GM18505 (cell line): ENCODE data around the gene SAP30L.

ENCODE experiments used
- ATAC-seq: cut with Tn5 transposase; IDR thresholded peaks from one replicate; pipeline ENCODE4 v1.9.1; 2021; ENCODE audit not compliant: unreplicated experiment
- POLR2A ChIP-seq: IDR thresholded peaks from 4 replicates; pipeline ENCODE4 v1.6.1; 2011; ENCODE audit warnings: borderline replicate concordance; ENCODE audit not compliant: insufficient read depth, insufficient read length; ENCODE audit errors: extremely low read depth

The SAP30L gene

DNA sequence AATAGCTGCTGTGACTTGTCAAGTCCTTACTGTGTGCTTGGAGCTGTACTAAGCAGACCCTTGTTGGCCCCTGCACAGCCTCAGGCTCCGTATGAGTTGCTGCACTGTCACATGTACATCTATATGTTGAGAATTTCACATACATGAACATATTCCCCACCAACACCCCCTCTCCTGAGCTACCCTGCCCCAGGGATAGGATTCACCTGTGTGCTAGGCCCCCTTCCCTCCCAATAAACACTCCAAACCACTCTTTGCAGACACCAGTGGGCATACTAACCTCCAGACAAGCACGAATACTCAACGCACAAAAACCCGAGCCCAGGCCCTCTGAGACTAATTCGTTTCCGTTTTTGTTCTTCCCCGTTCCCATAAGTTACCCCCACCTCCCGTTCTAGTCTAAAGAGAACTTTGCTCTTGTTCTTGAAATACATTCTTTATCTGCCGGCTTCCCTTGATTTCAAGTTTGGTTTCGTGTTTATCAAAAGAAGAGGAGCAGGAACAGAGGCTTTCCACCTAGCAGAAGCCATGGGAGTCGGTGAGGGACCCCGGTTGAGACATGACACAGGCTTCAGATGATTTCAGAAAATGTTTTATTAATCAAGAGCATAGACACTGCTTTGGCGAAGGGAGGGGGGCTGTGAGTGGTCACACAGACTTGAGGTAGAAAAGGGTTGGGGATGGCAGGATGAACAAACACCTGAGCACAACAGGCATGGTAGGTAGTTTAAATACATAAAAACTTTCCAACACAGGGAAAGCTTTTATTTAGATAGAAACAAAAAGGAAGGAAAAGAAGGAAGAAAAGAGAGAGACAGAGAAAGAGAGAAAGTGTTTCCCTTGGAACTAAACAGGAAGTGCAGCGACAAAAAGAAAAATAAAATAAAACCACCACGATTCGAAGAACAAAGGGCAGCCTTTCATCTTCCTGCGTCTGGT lies 28.9 kb downstream of the SAP30L start:
- no peak for ATAC-seq
- no peak for TF ChIP-seq POLR2A

DNA sequence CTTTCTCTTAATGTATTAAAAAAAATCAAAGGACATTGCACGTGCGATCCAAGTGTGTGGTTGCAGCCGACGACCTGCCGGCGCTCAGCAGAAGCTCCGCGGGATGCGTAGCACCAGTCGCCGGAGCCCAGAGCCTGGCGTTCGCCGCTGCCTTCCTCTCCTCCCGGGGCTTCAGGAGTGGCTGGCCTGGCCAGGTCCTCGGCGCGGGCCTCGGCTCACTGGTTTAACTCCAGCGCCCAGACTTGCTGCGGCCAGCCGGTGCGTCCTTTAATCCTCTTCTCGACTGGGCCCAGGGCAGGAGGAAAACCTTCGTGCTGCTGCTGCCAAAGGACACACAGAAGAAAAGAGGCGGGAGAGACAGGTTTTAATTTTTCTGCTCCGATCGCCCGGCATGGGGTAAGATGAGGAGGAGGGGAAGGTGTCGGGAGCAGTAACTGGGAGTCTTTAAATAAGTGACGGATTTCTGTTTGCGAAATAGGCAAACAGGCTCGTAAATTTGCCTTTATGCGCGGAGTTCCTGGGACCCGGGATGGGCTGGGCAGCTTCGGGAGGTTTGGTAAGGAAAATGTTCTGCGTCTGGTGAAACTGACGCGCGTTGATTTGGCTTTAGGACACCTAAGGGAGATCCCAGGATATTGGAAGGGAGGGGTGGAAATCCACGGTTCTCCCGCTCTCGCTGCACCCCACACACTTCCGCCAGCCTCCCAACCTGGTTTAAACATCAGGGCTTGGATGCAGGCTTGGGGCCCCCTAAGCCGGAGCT lies 30.0 kb downstream of the SAP30L start:
- no peak for ATAC-seq
- no peak for TF ChIP-seq POLR2A

GRCh38 chr5:154476354-154477205 lies 30.8 kb downstream of the SAP30L start:
- no peak for ATAC-seq
- TF ChIP-seq POLR2A: no peak

DNA sequence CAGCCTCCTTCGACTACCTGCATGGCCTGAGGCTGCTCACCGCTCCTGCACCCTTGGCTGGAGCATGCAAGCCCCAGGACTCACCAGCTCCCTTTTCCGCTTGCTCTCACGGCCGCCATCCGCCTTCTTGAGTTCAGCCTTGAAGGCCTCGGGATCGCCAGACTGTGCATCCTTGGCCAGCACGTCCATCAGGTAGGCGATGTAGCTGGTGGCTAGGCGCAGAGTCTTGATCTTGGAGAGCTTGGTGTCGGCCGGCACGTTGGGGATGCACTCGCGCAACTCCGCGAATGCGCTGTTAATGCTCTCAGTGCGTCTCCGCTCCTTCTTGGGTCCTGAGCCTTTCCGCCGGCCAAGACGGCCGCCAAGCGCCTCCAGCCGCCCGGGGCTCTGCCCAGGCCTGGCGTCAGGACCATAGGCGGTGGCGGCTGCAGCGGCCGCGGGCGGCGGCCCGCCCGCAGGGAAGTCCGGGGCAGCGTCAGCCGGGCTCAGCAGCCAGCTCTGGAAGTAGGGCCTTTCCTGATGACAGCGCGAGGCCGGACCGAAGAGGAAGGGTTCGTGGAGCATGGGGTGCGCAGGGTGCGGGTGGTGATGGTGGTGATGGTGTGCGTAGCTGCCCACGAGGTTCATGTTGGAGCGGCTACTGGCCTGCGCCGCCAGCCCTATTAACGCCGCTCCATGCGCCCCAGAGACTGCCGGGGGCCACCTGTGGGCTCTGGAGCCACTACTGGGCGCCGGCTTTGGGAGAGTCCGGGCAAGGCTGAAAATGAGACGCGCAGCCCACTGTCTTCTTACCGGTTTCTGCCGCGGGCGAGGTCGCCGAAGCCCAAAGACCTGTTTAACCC lies 31.8 kb downstream of the SAP30L start:
- no peak for TF ChIP-seq POLR2A
- ATAC-seq: no peak

GRCh38 chr5:154478224-154478565 lies 32.4 kb downstream of the SAP30L start, which contains the start of gene HAND1:
Gene HAND1 (minus strand): TSS chr5:154478227. CDS start chr5:154478008, 219 bp downstream.
- no peak for ATAC-seq
- TF ChIP-seq POLR2A: no peak

GRCh38 chr5:154478752-154479159 lies 33.0 kb downstream of the SAP30L start:
- no peak for ATAC-seq
- TF ChIP-seq POLR2A: no peak

- ATAC-seq: no peak
- no peak for TF ChIP-seq POLR2A
These were observed 33.6 kb downstream of the SAP30L start for GRCh38 chr5:154479160-154479943.

DNA sequence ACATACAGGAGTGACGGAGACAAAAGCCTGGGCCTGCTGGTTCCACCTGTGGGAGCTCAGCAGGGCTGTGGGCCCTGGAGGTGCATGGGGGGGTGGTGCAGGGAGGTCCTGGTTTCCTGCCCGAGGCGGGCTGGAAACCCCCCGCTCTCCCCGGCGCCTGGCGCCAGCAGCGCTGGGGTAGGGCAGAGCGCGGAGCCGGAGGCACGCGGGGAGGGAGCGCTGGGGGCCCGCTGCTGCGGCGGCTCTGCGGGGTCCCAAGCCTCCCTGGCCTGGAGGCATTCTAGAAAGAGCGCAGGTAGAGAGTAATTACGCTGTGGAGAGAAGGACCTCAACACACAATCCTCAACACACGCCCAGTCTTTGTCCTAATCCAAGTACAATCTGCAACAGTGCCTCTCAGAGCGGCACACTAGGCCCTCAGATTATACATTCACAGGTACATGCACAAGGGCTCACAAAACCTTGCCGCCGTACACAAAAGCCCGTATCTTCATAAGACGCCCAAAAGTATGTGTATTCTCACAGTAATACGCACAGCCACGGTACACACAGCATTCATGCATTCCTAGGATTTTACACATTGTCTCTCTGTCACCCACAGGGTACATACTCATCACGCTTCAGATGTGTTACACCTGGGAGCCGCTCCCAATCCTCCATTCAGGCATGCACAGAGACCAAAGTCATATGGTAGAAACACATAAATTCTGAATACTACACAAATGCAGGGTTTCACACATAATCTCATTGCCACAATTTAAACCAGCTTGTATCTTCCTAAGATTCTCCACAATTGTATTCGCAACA lies 34.4 kb downstream of the SAP30L start:
- TF ChIP-seq POLR2A: no peak
- ATAC-seq: no peak

GRCh38 chr5:154480847-154481246 lies 35.0 kb downstream of the SAP30L start:
- TF ChIP-seq POLR2A: no peak
- ATAC-seq: no peak

GRCh38 chr5:154481584-154482381 lies 36.0 kb downstream of the SAP30L start:
- no peak for TF ChIP-seq POLR2A

More at GRCh38 chr5:154481584-154482381, 36.0 kb downstream of the SAP30L start:
- ATAC-seq: no peak
